ENCODE data around the gene SRPRB. TPM values are rescaled to one million over a fixed set of nuclear protein-coding genes. Genes with fewer than 3 reads are reported as not detected.

The SRPRB gene
- polyA plus RNA-seq, 4 donors, result 7.6 to 55.3 (median 31.7) TPM

GRCh38 chr3:133868186-133868585, 62.6 kb downstream of the SRPRB start:
- Histone ChIP-seq H3K9me3 (ENCODE audit: control insufficient read depth in 2 of 2, insufficient read depth in 1 of 2, low read depth in 1 of 2, low read length in 1 of 2) (peaks cover 0 to 3% of the 10 kb centered on the region in 2 donors), H3K27me3 (ENCODE audit: control insufficient read depth in 3 of 3, insufficient read depth in 3 of 3, low read length in 3 of 3) (peaks cover 0 to 5% (median 2%) of the 10 kb centered on the region in 3 donors), H3K4me3 (ENCODE audit: low read depth in 1 of 3, low read length in 3 of 3) (no peak overlapping the region), H3K4me1 (ENCODE audit: control insufficient read depth in 3 of 3, insufficient read depth in 2 of 3, low read depth in 1 of 3, low read length in 2 of 3) (no peaks in the 10 kb centered on the region), H3K27ac (ENCODE audit: low read depth in 1 of 3, low read length in 2 of 3) (no peak overlapping the region), H3K36me3 (ENCODE audit: control insufficient read depth in 3 of 3, insufficient read depth in 2 of 3, low read depth in 1 of 3, low read length in 3 of 3) (no peaks in the 10 kb centered on the region)
- 33 to 66% (median 39%) methylated on average over 8 of the region's 8 CpGs for WGBS, 3 donors
- FAIRE-seq, result no peak
- no peak for DNase-seq

DNA sequence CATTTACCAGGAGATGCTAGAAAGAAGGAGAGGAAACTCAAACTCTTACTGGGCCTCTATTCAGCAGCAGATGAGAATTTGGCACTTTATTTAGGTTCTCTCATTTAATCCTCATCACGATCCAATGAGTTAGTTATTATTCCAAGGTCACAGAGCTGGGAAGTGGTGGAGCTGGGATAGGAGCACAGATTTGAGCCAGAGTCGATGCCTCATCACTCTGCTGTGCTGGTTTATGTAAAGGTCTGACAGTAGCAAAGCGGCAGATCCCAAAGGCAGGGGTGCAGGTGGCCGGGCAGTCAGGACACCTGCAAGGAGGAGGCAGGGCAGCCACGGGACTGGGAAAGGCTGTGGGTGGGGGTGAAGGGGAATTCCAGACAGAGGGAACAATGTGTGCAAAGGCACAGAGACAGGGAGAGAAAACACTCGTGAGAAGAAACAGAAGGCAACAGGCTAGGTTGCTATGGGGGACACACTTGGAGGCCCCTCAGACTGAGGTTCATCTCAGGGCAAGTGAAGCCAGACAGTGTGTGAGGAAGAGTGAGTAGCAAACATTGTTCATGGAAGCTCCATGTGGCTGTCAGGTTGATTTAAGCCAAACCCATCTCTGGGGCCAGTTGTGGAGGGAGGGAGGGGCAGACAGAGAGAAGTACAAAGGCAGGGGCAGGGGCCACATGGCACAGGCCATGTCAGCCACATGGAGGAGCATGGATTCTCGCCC, 63.3 kb downstream of the SRPRB start:
- no peak overlapping the region for H3K27ac ChIP-seq (ENCODE audit: low read depth in 1 of 3, low read length in 2 of 3)
- FAIRE-seq, result no peak
- H3K36me3 ChIP-seq (ENCODE audit: control insufficient read depth in 3 of 3, insufficient read depth in 2 of 3, low read depth in 1 of 3, low read length in 3 of 3), result no peaks in the 10 kb centered on the region
- no peak overlapping the region for H3K4me3 ChIP-seq (ENCODE audit: low read depth in 1 of 3, low read length in 3 of 3)
- peaks cover 0 to 3% of the 10 kb centered on the region in 2 donors for H3K9me3 ChIP-seq (ENCODE audit: control insufficient read depth in 2 of 2, insufficient read depth in 1 of 2, low read depth in 1 of 2, low read length in 1 of 2)
- WGBS, 3 donors, result 39 to 58% (median 46%) methylated on average over 7 of the region's 7 CpGs
- no peak for DNase-seq
- peaks cover 0 to 5% (median 2%) of the 10 kb centered on the region in 3 donors for H3K27me3 ChIP-seq (ENCODE audit: control insufficient read depth in 3 of 3, insufficient read depth in 3 of 3, low read length in 3 of 3)
- no peaks in the 10 kb centered on the region for H3K4me1 ChIP-seq (ENCODE audit: control insufficient read depth in 3 of 3, insufficient read depth in 2 of 3, low read depth in 1 of 3, low read length in 2 of 3)

DNA sequence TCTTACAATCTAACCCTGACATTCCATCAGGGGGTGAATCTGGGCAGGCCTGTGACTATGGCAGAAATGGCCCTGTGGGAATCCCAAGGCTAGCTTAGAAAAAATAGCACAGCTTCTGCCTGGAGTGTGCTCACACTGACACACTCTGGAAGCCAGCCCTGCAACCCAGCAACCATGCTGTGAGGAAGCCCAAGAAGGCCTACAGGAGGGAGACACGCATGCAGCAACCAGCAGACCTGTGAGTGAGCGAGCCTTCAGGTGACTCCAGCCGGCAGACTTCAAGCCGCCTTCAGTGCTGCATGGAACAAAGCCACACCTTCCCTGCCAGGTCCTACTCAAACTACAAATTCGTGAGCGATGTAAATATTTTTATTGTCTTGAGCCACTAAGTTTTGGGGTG, 64.0 kb downstream of the SRPRB start:
- H3K36me3 ChIP-seq (ENCODE audit: control insufficient read depth in 3 of 3, insufficient read depth in 2 of 3, low read depth in 1 of 3, low read length in 3 of 3), result no peaks in the 10 kb centered on the region
- WGBS, 3 donors, result 91 to 92% (median 91%) methylated on average over 6 of the region's 6 CpGs
- FAIRE-seq, result no peak

DNA sequence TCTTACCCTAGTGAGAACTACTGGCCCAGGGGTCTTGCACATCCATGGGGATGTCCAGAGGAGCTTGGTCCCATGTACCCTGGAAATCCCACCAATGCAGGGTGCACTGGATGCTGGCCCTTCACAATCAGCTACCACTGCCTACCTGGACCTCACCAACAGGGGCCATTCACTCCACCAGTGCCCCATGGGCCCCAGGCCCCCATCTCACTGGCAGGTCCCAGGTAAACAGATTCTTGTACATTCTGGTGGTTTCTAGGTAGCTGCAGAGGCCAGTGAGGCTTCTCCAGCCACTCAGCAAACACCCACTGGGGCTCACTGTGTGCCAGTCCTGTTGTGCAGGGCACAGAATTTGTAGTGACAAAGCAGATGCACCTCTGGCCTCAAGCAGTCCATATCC, 65.2 kb downstream of the SRPRB start:
- no peaks in the 10 kb centered on the region for H3K36me3 ChIP-seq (ENCODE audit: control insufficient read depth in 3 of 3, insufficient read depth in 2 of 3, low read depth in 1 of 3, low read length in 3 of 3)
- FAIRE-seq, result no peak
- H3K4me3 ChIP-seq (ENCODE audit: low read depth in 1 of 3, low read length in 3 of 3), result no peak overlapping the region
- peaks cover 0 to 3% of the 10 kb centered on the region in 2 donors for H3K9me3 ChIP-seq (ENCODE audit: control insufficient read depth in 2 of 2, insufficient read depth in 1 of 2, low read depth in 1 of 2, low read length in 1 of 2)
- no peak for DNase-seq
- peaks cover 0 to 5% (median 2%) of the 10 kb centered on the region in 3 donors for H3K27me3 ChIP-seq (ENCODE audit: control insufficient read depth in 3 of 3, insufficient read depth in 3 of 3, low read length in 3 of 3)
- no peaks in the 10 kb centered on the region for H3K4me1 ChIP-seq (ENCODE audit: control insufficient read depth in 3 of 3, insufficient read depth in 2 of 3, low read depth in 1 of 3, low read length in 2 of 3)
- H3K27ac ChIP-seq (ENCODE audit: low read depth in 1 of 3, low read length in 2 of 3), result no peak overlapping the region

More for the DNA sequence above, 64.0 kb downstream of the SRPRB start:
- no peak for DNase-seq
- no peak overlapping the region for H3K27ac ChIP-seq (ENCODE audit: low read depth in 1 of 3, low read length in 2 of 3)
- H3K4me3 ChIP-seq (ENCODE audit: low read depth in 1 of 3, low read length in 3 of 3), result no peak overlapping the region
- peaks cover 0 to 5% (median 2%) of the 10 kb centered on the region in 3 donors for H3K27me3 ChIP-seq (ENCODE audit: control insufficient read depth in 3 of 3, insufficient read depth in 3 of 3, low read length in 3 of 3)
- H3K9me3 ChIP-seq (ENCODE audit: control insufficient read depth in 2 of 2, insufficient read depth in 1 of 2, low read depth in 1 of 2, low read length in 1 of 2), result peaks cover 0 to 3% of the 10 kb centered on the region in 2 donors
- H3K4me1 ChIP-seq (ENCODE audit: control insufficient read depth in 3 of 3, insufficient read depth in 2 of 3, low read depth in 1 of 3, low read length in 2 of 3), result no peaks in the 10 kb centered on the region

Other genes with a start within 250 kb of the SRPRB start
- 100 to 1,000 TPM in 1 of 4 donors, 10 to 100 TPM in 3; 43.2 to 114 (median 59.5) TPM for gene CDV3, start 232.1 kb upstream of the SRPRB start, polyA plus RNA-seq
- 10 to 100 TPM in 2 of 4 donors, 1 to 10 TPM in 2; 7.8 to 33.5 (median 10.3) TPM for gene TOPBP1, start 143.9 kb upstream of the SRPRB start, polyA plus RNA-seq
- 1 to 10 TPM in 2 of 4 donors, under 1 TPM in 1, not detected in 1; under 0.01 to 8.3 (median 5.6) TPM for gene TF, start 59.4 kb upstream of the SRPRB start, polyA plus RNA-seq
- 1 to 10 TPM in 1 of 4 donors, under 1 TPM in 2, not detected in 1; 0.27 to 7.5 (median 0.77) TPM for gene RAB6B, start 90.1 kb downstream of the SRPRB start, polyA plus RNA-seq
- gene SLCO2A1, start 224.1 kb downstream of the SRPRB start, polyA plus RNA-seq, result 10 to 100 TPM in 1 of 4 donors, 1 to 10 TPM in 3; 1.6 to 36.7 (median 4.9) TPM

Data from small intestine (tissue), 7 donors.